GM19238 (cell line): ENCODE results near the gene FOXL2NB.

ENCODE experiments used
- DNase-seq: peaks from one replicate; pipeline ENCODE4 v3.0.0; 2011; ENCODE audit warnings: low spot score; ENCODE audit not compliant: insufficient read length

Gene FOXL2NB

GRCh38 chr3:138928727-138929372, 18.2 kb upstream of the FOXL2NB start:
- no peak for DNase-seq

GRCh38 chr3:138933068-138933668, 13.8 kb upstream of the FOXL2NB start:
- no peak for DNase-seq

GRCh38 chr3:138933981-138934691, 12.9 kb upstream of the FOXL2NB start:
- DNase-seq = no peak

GRCh38 chr3:138935505-138935862, 11.5 kb upstream of the FOXL2NB start:
- no peak for DNase-seq

GRCh38 chr3:138935863-138936740, 10.9 kb upstream of the FOXL2NB start:
- peak; percentile 83 for DNase-seq

- DNase-seq = no peak
Observed at GRCh38 chr3:138936741-138937689, 10.0 kb upstream of the FOXL2NB start.

GRCh38 chr3:138937690-138938055, 9.3 kb upstream of the FOXL2NB start:
- DNase-seq = no peak

GRCh38 chr3:138938056-138938876, 8.8 kb upstream of the FOXL2NB start:
- DNase-seq = no peak

GRCh38 chr3:138938877-138939560, 8.0 kb upstream of the FOXL2NB start:
- DNase-seq = no peak

GRCh38 chr3:138939561-138940241, 7.3 kb upstream of the FOXL2NB start:
- DNase-seq = no peak

- no peak for DNase-seq
Observed at GRCh38 chr3:138940446-138940845, 6.6 kb upstream of the FOXL2NB start.

GRCh38 chr3:138941259-138941885, 5.6 kb upstream of the FOXL2NB start:
- DNase-seq = no peak

GRCh38 chr3:138942271-138942670, 4.7 kb upstream of the FOXL2NB start:
- DNase-seq = no peak

GRCh38 chr3:138942861-138943623, 4.0 kb upstream of the FOXL2NB start:
- no peak for DNase-seq

- no peak for DNase-seq
Observed at GRCh38 chr3:138943724-138944653, 3.0 kb upstream of the FOXL2NB start.

- DNase-seq = no peak
Observed at GRCh38 chr3:138944654-138944928, 2.4 kb upstream of the FOXL2NB start.
